Pancreas (tissue), 10 donors: ENCODE measurements around the gene MS4A6A. TPM values are rescaled to one million over a fixed set of nuclear protein-coding genes. Genes with fewer than 3 reads are reported as not detected.
A peak's percentile ranks its signal among the peaks of the same experiment; 100 is the strongest.
"Not testable (repeated sequence)": the region's sequence is repeated elsewhere in the genome, so short reads cannot be mapped to it uniquely, and the experiment has no call there.

Source experiments
- ATAC-seq, 4 donors: fragments of 200-7000 bp; cut with Tn5 transposase; one replicate each; pipeline versions ENCODE4 v1.8.0 to v1.9.1; 2020; ENCODE audit warnings: mild to moderate bottlenecking in 4 of 4, moderate library complexity in 4 of 4
- DNase-seq, 6 donors: peaks; one replicate each; pipeline ENCODE4 v3.0.0-alpha.2; 2020
- FAIRE-seq: peaks from 2 replicates; lab custom pipeline; 2012; peaks lifted over from hg19 to GRCh38; lab: Jason Lieb, UNC
- H3K27ac ChIP-seq, 4 donors: fragments of 200-600 bp; sonication (generic); 1 replicate in 3 of 4; 2 replicates in 1 of 4; pipeline versions ENCODE4 v1.5.0 to v1.8.0; 2020
- H3K27me3 ChIP-seq, 4 donors: fragments of 200-600 bp; one replicate each; pipeline ENCODE4 v1.8.0; 2021
- H3K36me3 ChIP-seq, 3 donors: fragments of 200-600 bp; sonication (generic) in 1 of 3; one replicate each; pipeline versions ENCODE4 v1.5.0 to v1.8.0; 2020 to 2021
- H3K4me1 ChIP-seq, 3 donors: fragments of 200-600 bp; one replicate each; pipeline ENCODE4 v1.8.0; 2021
- H3K4me3 ChIP-seq, 4 donors: fragments of 200-600 bp; sonication (generic) in 2 of 4; one replicate each; pipeline versions ENCODE4 v1.5.0 to v1.8.0; 2020 to 2021
- H3K9me3 ChIP-seq, 4 donors: fragments of 200-600 bp; one replicate each; pipeline ENCODE4 v1.8.0; 2021
- WGBS, 2 donors: extraction: QIAGEN DNeasy Blood & Tissue Kit; methylation state at CpG; one replicate each; pipeline ENCODE4 v1.1.7; 2013; 5-methylcytosine and 5-hydroxymethylcytosine counted together
- intact Hi-C, 3 donors: fragments of 100-400 bp; cut with DNase I; formaldehyde crosslinking; loops; one replicate each; pipeline versions ENCODE4 v1.11.1 to v1.14.2; 2022
- polyA plus RNA-seq, 2 donors: library from polyadenylated mRNA; stranded (reverse); fragments of 200-250 nt; gene quantifications; one replicate each; pipeline ENCODE4 v1.2.3, GENCODE V29; 2013
- total RNA-seq, 6 donors: library from RNA; stranded (reverse); fragmentation: NEBNext Ultra II Directional in 4 of 6; extraction: Animal tissue kit (Norgen Biotek cat#: 25700) in 4 of 6; gene quantifications; one replicate each; pipeline versions ENCODE4 v1.2.1 to v1.2.4, GENCODE V29; 2021 to 2023
- TF ChIP-seq, protein P1 (sequence below), 4 donors: fragments of 200-600 bp; sonication (generic) in 3 of 4; IDR thresholded peaks; one replicate each; pipeline versions ENCODE4 v1.5.0 to v1.8.0; 2021; ENCODE audit warnings: antibody characterized with exemption in 4 of 4
- donor health status: healthy with polysubstance abuse.
- donor health status: DM: no; HTN: no; CAD: no; lungs with moderate emphysema.
- donor health status: DM: no; HTN: no; CAD: no.
- donor health status: control.
- donor health status: control.
- donor health status: Bipolar disorder and iron deficiency.
- donor health status: DM: yes; HTN: yes; CAD: no.
- donor health status: DM: no; HTN: no; CAD: no.
- donor health status: DM: no; HTN: no; CAD: no.
- donor health status: DM: yes; HTN: yes; CAD: no.

MS4A6A gene
- total and polyA plus RNA-seq, 8 donors: 3.1 to 69.3 (median 7.0) TPM

DNA sequence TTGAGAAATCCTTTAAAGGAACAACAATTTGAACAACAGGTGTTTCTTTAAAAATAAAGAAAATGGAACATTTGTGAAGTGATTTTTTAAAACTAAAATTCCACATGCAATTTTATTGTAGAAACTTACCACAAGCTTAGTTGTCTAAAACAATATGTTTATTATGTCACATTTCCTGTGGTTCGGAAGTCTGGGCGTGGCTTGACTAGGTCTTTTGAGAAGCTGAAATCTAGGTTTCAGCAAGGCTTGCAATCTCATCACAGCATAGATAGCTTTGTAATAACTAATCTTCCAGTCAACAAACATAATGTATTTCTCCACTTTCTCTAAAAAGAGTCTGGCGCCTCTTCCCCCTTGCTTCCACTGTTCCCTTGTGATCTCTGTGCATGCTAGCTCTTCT lies 27.0 kb downstream of the MS4A6A start:
- Histone ChIP-seq H3K36me3 (no peaks in the 10 kb centered on the region), H3K27ac (no peak overlapping the region), H3K4me1 (no peaks in the 10 kb centered on the region), H3K9me3 (no peaks in the 10 kb centered on the region), H3K4me3 (no peak overlapping the region), H3K27me3 (no peaks in the 10 kb centered on the region)
- TF ChIP-seq, protein P1, sequence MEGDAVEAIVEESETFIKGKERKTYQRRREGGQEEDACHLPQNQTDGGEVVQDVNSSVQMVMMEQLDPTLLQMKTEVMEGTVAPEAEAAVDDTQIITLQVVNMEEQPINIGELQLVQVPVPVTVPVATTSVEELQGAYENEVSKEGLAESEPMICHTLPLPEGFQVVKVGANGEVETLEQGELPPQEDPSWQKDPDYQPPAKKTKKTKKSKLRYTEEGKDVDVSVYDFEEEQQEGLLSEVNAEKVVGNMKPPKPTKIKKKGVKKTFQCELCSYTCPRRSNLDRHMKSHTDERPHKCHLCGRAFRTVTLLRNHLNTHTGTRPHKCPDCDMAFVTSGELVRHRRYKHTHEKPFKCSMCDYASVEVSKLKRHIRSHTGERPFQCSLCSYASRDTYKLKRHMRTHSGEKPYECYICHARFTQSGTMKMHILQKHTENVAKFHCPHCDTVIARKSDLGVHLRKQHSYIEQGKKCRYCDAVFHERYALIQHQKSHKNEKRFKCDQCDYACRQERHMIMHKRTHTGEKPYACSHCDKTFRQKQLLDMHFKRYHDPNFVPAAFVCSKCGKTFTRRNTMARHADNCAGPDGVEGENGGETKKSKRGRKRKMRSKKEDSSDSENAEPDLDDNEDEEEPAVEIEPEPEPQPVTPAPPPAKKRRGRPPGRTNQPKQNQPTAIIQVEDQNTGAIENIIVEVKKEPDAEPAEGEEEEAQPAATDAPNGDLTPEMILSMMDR (IDR thresholded peaks at IDR 0.05): no peak
- intact Hi-C loops: no loop called here
- FAIRE-seq (no peak), ATAC-seq (no peak), DNase-seq (no peak)
- 88 to 90% methylated on average over 3 of the region's 3 CpGs for WGBS, 2 donors

DNA sequence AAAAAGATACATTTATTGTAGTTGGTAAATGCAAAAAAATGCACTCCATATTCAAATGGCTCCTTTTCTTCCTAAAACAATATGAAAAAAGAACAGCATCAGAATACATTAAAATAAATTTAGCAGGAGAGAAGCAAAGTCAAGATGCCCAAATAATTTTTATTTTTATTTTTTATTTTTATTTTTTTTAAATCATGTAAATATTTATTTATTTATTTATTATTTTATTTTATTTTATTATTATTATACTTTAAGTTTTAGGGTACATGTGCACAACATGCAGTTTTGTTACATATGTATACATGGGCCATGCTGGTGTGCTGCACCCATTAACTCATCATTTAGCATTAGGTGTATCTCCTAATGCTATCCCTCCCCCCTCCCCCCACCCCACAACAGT lies 30.2 kb downstream of the MS4A6A start:
- intact Hi-C loops, H3K36me3 ChIP-seq, ATAC-seq, H3K27me3 ChIP-seq, DNase-seq, H3K9me3 ChIP-seq, H3K27ac ChIP-seq, H3K4me3 ChIP-seq, H3K4me1 ChIP-seq: not testable (repeated sequence)
- FAIRE-seq: peak; percentile 23

- H3K27me3 ChIP-seq: no peaks in the 10 kb centered on the region
- no peak overlapping the region for H3K27ac ChIP-seq
- WGBS, 2 donors: 65 to 78% methylated on average over 1 of the region's 1 CpG
- ATAC-seq (no peak), DNase-seq (no peak), FAIRE-seq (peak; percentile 60)
- TF ChIP-seq, protein P1 (IDR thresholded peaks at IDR 0.05): no peak
- H3K4me1 ChIP-seq: no peaks in the 10 kb centered on the region
- no peaks in the 10 kb centered on the region for H3K36me3 ChIP-seq
- no peak overlapping the region for H3K4me3 ChIP-seq
- intact Hi-C loops: no loop called here
- no peaks in the 10 kb centered on the region for H3K9me3 ChIP-seq
Observed at GRCh38 chr11:60150279-60150678, 32.6 kb downstream of the MS4A6A start.

- 72 to 82% methylated on average over 3 of the region's 3 CpGs for WGBS, 2 donors
Observed at GRCh38 chr11:60145677-60146076, 37.2 kb downstream of the MS4A6A start.

DNA sequence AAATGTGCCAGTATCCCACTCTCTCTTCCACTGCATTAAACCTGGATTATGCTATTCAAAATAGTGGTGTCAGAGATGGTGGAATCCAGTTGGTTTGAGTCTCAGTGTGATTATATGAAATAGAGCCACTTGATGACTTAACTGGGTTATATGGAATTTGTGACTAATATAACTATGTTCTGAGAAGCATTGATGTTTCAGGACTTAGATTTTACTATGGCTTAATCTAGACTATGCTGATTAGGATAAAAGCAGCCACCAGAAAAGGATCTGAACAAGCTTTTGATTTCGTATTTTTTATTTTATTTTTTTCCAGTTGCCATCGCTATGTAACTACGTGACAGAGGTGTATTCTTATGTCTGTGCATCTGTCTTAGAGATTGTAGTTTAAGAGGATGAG lies 39.1 kb downstream of the MS4A6A start:
- 81 to 85% methylated on average over 3 of the region's 3 CpGs for WGBS, 2 donors
- no peak overlapping the region for H3K4me3 ChIP-seq
- ATAC-seq (no peak), FAIRE-seq (no peak), DNase-seq (no peak)
- no peak overlapping the region for H3K27ac ChIP-seq
- intact Hi-C loops: no loop called here
- no peaks in the 10 kb centered on the region for H3K9me3 ChIP-seq
- no peaks in the 10 kb centered on the region for H3K4me1 ChIP-seq
- H3K27me3 ChIP-seq: no peaks in the 10 kb centered on the region
- no peaks in the 10 kb centered on the region for H3K36me3 ChIP-seq
- TF ChIP-seq, protein P1 (IDR thresholded peaks at IDR 0.05): no peak

More at GRCh38 chr11:60145677-60146076, 37.2 kb downstream of the MS4A6A start:
- Histone ChIP-seq H3K36me3 (no peaks in the 10 kb centered on the region), H3K9me3 (no peaks in the 10 kb centered on the region), H3K4me3 (no peak overlapping the region), H3K4me1 (no peaks in the 10 kb centered on the region), H3K27ac (no peak overlapping the region), H3K27me3 (no peaks in the 10 kb centered on the region)
- ATAC-seq (no peak), FAIRE-seq (no peak), DNase-seq (no peak)
- TF ChIP-seq, protein P1 (IDR thresholded peaks at IDR 0.05): no peak
- intact Hi-C loops: no loop called here
